HG03575 (cell line): Measurements from ENCODE around the gene HES6.
"Not testable (repeated sequence)": the region's sequence is repeated elsewhere in the genome, so short reads cannot be mapped to it uniquely, and the experiment has no call there.

Experiments used
- ATAC-seq: cut with Tn5 transposase; IDR thresholded peaks from one replicate; pipeline ENCODE4 v1.9.1; 2021; ENCODE audit not compliant: unreplicated experiment, insufficient number of reproducible peaks, low FRiP score; ENCODE audit errors: extremely low read depth

The HES6 gene

DNA sequence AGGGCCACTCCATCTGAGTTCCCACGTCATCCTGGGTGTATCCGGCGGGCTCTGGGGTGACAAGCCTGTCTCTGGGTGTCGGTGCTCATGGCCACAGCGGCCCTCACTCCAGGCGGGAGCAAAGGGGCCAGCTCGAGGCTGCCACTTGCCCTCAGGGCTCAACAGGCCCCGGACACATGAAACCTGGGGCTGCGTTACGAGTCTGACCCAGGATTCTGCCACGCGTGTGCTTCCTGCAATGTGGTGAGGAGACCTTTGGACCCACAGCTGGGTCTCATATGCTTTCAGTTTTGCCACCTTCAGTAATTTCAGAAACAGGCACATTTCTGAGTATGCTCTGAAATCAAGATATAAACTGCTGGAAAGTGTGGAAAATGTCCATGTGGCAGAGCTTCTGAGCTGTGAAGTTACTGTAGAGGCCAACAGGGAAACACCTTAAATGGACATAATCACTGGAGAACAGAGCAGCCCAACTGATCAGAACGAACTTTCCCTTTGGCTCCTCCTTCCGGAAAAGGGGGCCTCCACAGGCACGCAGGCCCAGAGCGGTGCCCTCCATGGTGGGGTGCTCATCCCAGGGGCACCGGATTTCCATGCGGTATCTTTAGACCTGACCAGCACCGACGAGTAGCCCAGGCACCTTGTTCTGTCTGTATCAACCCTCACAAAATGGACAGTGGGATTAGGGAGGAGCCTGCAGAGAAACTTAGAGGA, 34.5 kb upstream of the HES6 start:
- no peak for ATAC-seq

GRCh38 chr2:238273433-238273832, 33.6 kb upstream of the HES6 start:
- ATAC-seq, result not testable (repeated sequence)

GRCh38 chr2:238272156-238272555, 32.3 kb upstream of the HES6 start:
- ATAC-seq, result no peak

DNA sequence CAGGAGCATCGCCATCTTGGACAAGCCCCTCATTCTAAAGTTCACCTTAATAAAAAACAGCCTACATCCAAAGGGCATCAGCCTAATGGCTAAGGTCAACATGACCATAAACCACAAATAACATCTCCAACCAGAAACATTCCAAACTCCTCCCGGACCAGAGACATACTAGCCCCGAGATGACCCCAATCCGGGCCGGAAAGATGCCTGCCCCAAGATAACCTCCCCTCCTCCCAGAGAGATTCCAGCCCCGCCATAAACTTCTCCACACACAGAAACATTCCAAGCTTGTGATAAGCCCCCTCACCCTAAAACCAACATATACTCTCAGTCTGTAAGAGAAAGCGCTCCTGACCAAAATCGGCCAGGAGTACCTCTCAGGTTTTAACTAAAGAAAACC, 31.8 kb upstream of the HES6 start:
- ATAC-seq, result not testable (repeated sequence)

- ATAC-seq, result no peak
Observed at GRCh38 chr2:238271061-238271554, 31.3 kb upstream of the HES6 start.

GRCh38 chr2:238270606-238271005, 30.8 kb upstream of the HES6 start:
- ATAC-seq, result no peak

- ATAC-seq, result no peak
Observed at GRCh38 chr2:238269741-238270140, 29.9 kb upstream of the HES6 start.

GRCh38 chr2:238267884-238268680, 28.2 kb upstream of the HES6 start:
- no peak for ATAC-seq

GRCh38 chr2:238267341-238267710, 27.5 kb upstream of the HES6 start:
- no peak for ATAC-seq

GRCh38 chr2:238265605-238266004, 25.8 kb upstream of the HES6 start:
- ATAC-seq, result no peak

- ATAC-seq, result no peak
Observed at GRCh38 chr2:238264072-238264460, 24.2 kb upstream of the HES6 start.

DNA sequence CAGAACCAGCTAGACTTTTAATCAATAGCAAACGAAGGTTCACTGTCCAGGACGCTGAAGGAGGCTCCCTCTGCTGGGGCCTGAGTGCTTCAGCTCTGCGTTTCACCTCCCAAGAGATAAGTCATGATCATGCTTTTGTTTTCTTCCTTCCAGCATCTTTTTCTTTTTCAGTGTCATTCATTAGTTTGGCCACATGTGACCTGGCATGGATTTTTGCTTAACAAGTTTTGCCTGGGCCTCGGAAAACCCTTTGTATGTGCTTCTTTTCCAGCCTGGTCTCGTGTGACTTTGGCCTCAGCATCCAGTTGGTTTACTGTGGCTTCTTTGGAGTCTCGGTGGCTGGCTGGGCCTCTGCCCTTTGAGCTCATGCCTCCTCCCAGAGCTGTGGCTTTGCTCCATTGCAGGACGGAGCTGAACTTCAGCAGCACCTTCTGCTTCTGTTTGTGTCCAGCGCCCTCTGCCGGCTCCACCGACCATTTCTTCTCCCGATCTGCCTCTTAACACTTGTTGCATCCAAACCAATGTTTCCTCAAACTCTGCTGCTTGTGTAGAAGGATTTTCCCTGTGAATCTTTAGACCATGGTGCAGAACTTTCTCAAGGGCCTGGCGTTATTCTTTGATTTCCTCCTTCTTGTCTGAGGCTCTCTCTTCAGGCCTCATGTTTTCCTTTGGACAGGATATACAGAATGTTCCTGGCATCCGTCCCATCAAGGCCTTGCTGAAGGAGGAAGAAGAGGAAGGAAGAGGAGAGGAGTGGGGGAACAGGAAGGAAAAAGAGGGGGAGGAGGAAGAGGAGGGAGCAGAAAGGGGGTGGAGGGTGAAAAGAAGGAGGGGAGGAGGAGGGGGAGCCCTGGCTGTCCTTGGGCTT, 23.6 kb upstream of the HES6 start:
- no peak for ATAC-seq

DNA sequence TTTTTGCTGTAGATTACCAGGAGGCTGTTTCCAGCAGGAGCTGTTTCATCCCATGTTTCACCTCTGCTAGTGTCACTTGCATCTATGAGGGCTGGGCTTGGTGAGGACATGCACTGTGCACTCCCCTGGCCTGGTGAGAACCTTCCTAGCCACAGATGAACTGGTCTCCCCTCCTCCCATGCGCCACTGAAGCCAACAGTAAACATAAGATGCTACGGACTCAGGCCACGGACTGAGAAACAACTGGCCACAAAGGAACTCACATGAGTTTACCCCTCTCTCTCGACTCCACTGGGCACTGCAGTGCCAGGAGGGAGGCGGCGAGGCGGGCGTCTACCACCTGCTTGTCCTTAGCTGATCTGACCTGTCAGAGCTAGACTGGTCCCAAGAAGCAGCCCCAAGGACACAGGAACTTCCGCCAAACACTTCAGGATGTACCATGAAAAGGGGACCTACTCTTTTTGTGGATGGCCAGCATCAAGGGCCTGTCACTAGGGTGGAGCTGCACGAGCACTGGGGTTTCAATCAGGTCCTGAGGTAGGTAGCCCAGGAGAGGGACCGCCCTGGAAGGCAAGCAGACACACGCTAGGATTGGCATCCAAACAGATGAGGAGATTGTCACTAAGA, 22.8 kb upstream of the HES6 start:
- no peak for ATAC-seq

- no peak for ATAC-seq
Observed at GRCh38 chr2:238261718-238262375, 22.0 kb upstream of the HES6 start.

- ATAC-seq, result no peak
Observed at GRCh38 chr2:238260883-238261282, 21.0 kb upstream of the HES6 start.

DNA sequence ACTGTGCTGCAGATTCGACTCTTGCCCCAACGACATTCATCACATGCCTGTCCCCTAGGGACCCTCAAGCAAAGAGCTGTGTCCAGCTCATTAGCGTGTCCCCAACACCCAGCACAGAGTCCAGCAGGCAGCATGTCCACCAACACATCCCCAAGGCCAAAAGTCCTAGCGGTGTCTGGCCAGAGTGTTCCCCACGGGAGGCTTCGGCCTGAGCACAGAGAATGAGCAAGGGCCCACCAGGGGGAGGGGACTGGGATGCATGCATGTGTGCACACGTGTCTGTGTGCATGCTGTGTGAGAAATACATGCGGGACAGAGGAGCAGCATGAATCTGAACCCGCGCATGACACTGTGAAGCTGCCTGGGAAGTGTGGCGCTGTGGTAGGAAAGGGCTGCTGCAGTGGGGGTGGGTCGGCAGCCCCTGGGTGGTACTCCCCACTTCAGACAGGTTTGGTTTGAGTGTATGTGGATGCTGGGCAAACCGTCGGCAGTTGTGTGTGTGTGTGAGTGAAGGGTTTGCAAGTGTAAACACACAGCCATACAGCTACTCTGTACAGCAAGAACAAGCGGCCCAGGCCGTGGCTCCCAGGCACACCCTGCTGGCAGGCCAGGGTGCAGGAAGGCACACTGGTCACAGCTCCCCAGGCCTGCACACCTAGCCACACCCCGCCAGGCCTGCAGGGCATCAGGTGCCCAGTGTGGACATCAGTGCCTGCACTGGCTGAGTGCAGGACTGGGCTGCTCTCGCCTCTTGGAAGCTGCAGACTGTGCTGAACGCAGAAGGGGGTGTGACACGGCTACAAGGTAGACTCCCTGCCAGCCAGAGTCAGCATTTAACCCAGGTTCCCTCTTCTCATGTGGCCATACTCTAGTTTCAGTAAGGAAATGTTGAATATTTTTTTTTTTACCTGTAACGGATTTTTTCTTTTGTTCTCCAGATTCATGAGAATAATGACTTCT, 19.5 kb upstream of the HES6 start:
- no peak for ATAC-seq

GRCh38 chr2:238257786-238258700, 18.2 kb upstream of the HES6 start:
- ATAC-seq, result no peak
